Measurements from ENCODE around the gene NCK2. TPM values are rescaled to one million over a fixed set of nuclear protein-coding genes. Genes with fewer than 3 reads are reported as not detected.

Gene NCK2
- polyA plus RNA-seq, 2 of the 4 experiments (the other 2 are of a cell fraction), result 17.1 to 17.8 TPM

- DNase-seq (ENCODE audit: low read depth in 1 of 2, low spot score in 1 of 2), result no peak
- FAIRE-seq, result no peak
- Histone ChIP-seq H3K4me3 (no peak overlapping the region), H3K27ac (no peak overlapping the region), H3K4me1 (no peaks in the 10 kb centered on the region), H3K9me3 (peaks cover 6% of the 10 kb centered on the region; the same call in 1 of the 3 replicates), H3K4me2 (no peak overlapping the region)
- ChIA-PET CTCF (interaction anchor here (1.5 kb wide), 1 partner anchor 17 kb away, joined by 3 read pairs; no protein-coding TSS in a partner anchor), POLR2A (no interaction called here)
- 26% methylated on average over 3 of the region's 3 CpGs for WGBS (ENCODE audit: missing lambda C conversion rate)
- TF ChIP-seq JUN (IDR thresholded peaks at IDR 0.05) (no peak), CBX2 (IDR thresholded peaks at IDR 0.05; ENCODE audit: borderline replicate concordance, low read depth) (no peak), JUNB (IDR thresholded peaks at IDR 0.05) (no peak), HOXA7 (CRISPR knock-in tag; IDR thresholded peaks at IDR 0.05) (no peak), POLR2AphosphoS2 (conservative IDR thresholded peaks at IDR 0.05; ENCODE audit: low read length) (no peak), FOSB (CRISPR knock-in tag; IDR thresholded peaks at IDR 0.05) (no peak), SREBF2 (IDR thresholded peaks at IDR 0.05) (no peak), EP300 (IDR thresholded peaks at IDR 0.05) (no peak), GATA3 (IDR thresholded peaks at IDR 0.05; ENCODE audit: borderline replicate concordance) (no peak), NR3C1 (IDR thresholded peaks at IDR 0.05) (no peak), SMC3 (IDR thresholded peaks at IDR 0.05) (no peak), CHD2 (IDR thresholded peaks at IDR 0.05; ENCODE audit: low read length, partially characterized antibody) (no peak), TFCP2L1 (CRISPR knock-in tag; IDR thresholded peaks at IDR 0.05) (no peak), POLR2A (IDR thresholded peaks at IDR 0.05; ENCODE audit: low read length) (no peak), CTCF (IDR thresholded peaks at IDR 0.05) (no peak), USF2 (IDR thresholded peaks at IDR 0.05) (no peak), HOXB5 (CRISPR knock-in tag; IDR thresholded peaks at IDR 0.05) (no peak)
- TF ChIP-seq, protein P1, sequence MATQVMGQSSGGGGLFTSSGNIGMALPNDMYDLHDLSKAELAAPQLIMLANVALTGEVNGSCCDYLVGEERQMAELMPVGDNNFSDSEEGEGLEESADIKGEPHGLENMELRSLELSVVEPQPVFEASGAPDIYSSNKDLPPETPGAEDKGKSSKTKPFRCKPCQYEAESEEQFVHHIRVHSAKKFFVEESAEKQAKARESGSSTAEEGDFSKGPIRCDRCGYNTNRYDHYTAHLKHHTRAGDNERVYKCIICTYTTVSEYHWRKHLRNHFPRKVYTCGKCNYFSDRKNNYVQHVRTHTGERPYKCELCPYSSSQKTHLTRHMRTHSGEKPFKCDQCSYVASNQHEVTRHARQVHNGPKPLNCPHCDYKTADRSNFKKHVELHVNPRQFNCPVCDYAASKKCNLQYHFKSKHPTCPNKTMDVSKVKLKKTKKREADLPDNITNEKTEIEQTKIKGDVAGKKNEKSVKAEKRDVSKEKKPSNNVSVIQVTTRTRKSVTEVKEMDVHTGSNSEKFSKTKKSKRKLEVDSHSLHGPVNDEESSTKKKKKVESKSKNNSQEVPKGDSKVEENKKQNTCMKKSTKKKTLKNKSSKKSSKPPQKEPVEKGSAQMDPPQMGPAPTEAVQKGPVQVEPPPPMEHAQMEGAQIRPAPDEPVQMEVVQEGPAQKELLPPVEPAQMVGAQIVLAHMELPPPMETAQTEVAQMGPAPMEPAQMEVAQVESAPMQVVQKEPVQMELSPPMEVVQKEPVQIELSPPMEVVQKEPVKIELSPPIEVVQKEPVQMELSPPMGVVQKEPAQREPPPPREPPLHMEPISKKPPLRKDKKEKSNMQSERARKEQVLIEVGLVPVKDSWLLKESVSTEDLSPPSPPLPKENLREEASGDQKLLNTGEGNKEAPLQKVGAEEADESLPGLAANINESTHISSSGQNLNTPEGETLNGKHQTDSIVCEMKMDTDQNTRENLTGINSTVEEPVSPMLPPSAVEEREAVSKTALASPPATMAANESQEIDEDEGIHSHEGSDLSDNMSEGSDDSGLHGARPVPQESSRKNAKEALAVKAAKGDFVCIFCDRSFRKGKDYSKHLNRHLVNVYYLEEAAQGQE (IDR thresholded peaks at IDR 0.05), result no peak
- TF ChIP-seq, protein P2, sequence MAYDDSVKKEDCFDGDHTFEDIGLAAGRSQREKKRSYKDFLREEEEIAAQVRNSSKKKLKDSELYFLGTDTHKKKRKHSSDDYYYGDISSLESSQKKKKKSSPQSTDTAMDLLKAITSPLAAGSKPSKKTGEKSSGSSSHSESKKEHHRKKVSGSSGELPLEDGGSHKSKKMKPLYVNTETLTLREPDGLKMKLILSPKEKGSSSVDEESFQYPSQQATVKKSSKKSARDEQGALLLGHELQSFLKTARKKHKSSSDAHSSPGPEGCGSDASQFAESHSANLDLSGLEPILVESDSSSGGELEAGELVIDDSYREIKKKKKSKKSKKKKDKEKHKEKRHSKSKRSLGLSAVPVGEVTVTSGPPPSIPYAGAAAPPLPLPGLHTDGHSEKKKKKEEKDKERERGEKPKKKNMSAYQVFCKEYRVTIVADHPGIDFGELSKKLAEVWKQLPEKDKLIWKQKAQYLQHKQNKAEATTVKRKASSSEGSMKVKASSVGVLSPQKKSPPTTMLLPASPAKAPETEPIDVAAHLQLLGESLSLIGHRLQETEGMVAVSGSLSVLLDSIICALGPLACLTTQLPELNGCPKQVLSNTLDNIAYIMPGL (CRISPR knock-in tag; IDR thresholded peaks at IDR 0.05; ENCODE audit: borderline replicate concordance), result no peak
- no peak for ATAC-seq
These were observed 21.3 kb upstream of the NCK2 start for GRCh38 chr2:105723431-105723830.

GRCh38 chr2:105725388-105725787 is 19.3 kb upstream of the NCK2 start:
- no peak overlapping the region for H3K4me3 ChIP-seq
- no peaks in the 10 kb centered on the region for H3K4me1 ChIP-seq
- CTCF ChIA-PET, result no interaction called here
- no peak overlapping the region for H3K27ac ChIP-seq
- POLR2A ChIA-PET, result no interaction called here
- no peak overlapping the region for H3K4me2 ChIP-seq
- WGBS (ENCODE audit: missing lambda C conversion rate), result 34% methylated on average over 5 of the region's 5 CpGs
- ATAC-seq (no peak), FAIRE-seq (no peak), DNase-seq (ENCODE audit: low read depth in 1 of 2, low spot score in 1 of 2) (no peak)
- peaks cover 9% of the 10 kb centered on the region; the same call in 1 of the 3 replicates for H3K9me3 ChIP-seq
- TF ChIP-seq HEYL (CRISPR knock-in tag; IDR thresholded peaks at IDR 0.05) (no peak), PHF8 (IDR thresholded peaks at IDR 0.05; ENCODE audit: borderline replicate concordance, low read depth) (no peak), MAZ (IDR thresholded peaks at IDR 0.05; ENCODE audit: borderline replicate concordance, low read depth, low read length) (no peak), RARB (CRISPR knock-in tag; IDR thresholded peaks at IDR 0.05) (no peak), ZFP36 (IDR thresholded peaks at IDR 0.05; ENCODE audit: borderline replicate concordance, partially characterized antibody) (no peak), FOXS1 (CRISPR knock-in tag; IDR thresholded peaks at IDR 0.05) (no peak), EHMT2 (IDR thresholded peaks at IDR 0.05; ENCODE audit: low read depth) (no peak)
- TF ChIP-seq, protein P2 (CRISPR knock-in tag; IDR thresholded peaks at IDR 0.05; ENCODE audit: borderline replicate concordance), result no peak

Measured in A549 (cell line).